ENCODE data around the gene UTS2R. TPM values are rescaled to one million over a fixed set of nuclear protein-coding genes. Genes with fewer than 3 reads are reported as not detected.

UTS2R gene
- polyA plus RNA-seq, 3 donors: not detected

GRCh38 chr17:82400830-82401229, 29.3 kb downstream of the UTS2R start:
- H3K4me3 Mint-ChIP-seq: peak overlapping the region; percentile 84 to 94
- intact Hi-C loops (cut with micrococcal nuclease): no loop called here
- H3K9me3 Mint-ChIP-seq: no peaks in the 10 kb centered on the region
- peak; percentile 70 to 84 (median 82) for DNase-seq
- peak overlapping the region; percentile 74 for H3K4me2 ChIP-seq (replicated peaks; ENCODE audit: extremely low read depth, low read length, poor library complexity, severe bottlenecking)
- H3K36me3 ChIP-seq (replicated peaks in 1 of 2; ENCODE audit: control insufficient read depth in 1 of 2, insufficient read depth in 2 of 2, low read length in 2 of 2): peaks cover 13 to 20% of the 10 kb centered on the region in 2 donors
- no peaks in the 10 kb centered on the region for H4K20me1 ChIP-seq (ENCODE audit: insufficient read depth, low read length)
- no peaks in the 10 kb centered on the region for H3K79me2 ChIP-seq (ENCODE audit: insufficient read depth, low read length)
- H3K27me3 Mint-ChIP-seq (ENCODE audit: low read depth in 3 of 3): peaks cover 1 to 6% (median 3%) of the 10 kb centered on the region in 3 donors
- H2AFZ ChIP-seq (ENCODE audit: insufficient read depth, low read depth, low read length, poor library complexity, severe bottlenecking): peak overlapping the region; percentile 49
- H3K27ac ChIP-seq (ENCODE audit: low read depth in 1 of 2, low read length in 2 of 2): peak overlapping the region; percentile 47 to 66
- H3K27ac Mint-ChIP-seq: peak overlapping the region; percentile 78 to 94 (median 88)
- H3K4me3 ChIP-seq (replicated peaks in 1 of 3; ENCODE audit: low read depth in 2 of 3, low read length in 3 of 3): peak overlapping the region; percentile 13 to 66 (median 22)
- H3K36me3 Mint-ChIP-seq: peaks cover 23 to 51% of the 10 kb centered on the region in 2 donors
- no peak for TF ChIP-seq CTCF (IDR thresholded peaks at IDR 0.05)
- H3K4me1 ChIP-seq (ENCODE audit: control insufficient read depth in 1 of 2, insufficient read depth in 2 of 2, low read length in 2 of 2): peaks cover 28 to 30% of the 10 kb centered on the region in 2 donors
- WGBS (ENCODE audit: insufficient coverage): 0% methylated on average over 12 of the region's 19 CpGs
- H3K9me3 ChIP-seq (replicated peaks in 1 of 2; ENCODE audit: control insufficient read depth in 1 of 2, insufficient read depth in 1 of 2, low read length in 2 of 2): no peaks in the 10 kb centered on the region
- peaks cover 27% of the 10 kb centered on the region for H3K4me1 Mint-ChIP-seq
- H3K9ac ChIP-seq (ENCODE audit: insufficient read depth, low read length, poor library complexity, severe bottlenecking): no peak overlapping the region
- H3K27me3 ChIP-seq (ENCODE audit: control insufficient read depth in 2 of 2, insufficient read depth in 2 of 2, low read length in 2 of 2): no peaks in the 10 kb centered on the region

DNA sequence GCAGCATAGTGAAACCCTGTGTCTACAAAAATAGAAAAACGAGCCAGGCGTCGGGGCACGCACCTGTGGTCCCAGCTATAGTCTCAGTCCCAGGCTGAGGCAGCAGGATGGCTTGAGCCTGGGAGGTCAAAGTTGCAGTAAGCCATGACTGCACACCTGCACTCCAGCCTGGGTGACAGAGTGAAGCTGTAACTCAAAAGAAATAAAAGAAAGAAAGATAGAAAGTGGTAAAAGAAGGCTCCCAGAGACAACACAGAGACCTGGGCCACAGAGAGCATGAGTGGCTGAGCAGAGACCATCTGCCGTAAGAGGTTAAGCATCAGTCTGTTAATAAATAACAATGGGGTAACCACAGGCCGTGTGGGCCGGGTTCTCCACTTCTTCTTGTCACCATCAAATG, 31.3 kb downstream of the UTS2R start:
- Mint-ChIP-seq H3K4me1 (peaks cover 35% of the 10 kb centered on the region), H3K27ac (no peak overlapping the region)

More for the DNA sequence above, 31.3 kb downstream of the UTS2R start:
- no peak overlapping the region for H3K4me3 ChIP-seq (replicated peaks in 1 of 3; ENCODE audit: low read depth in 2 of 3, low read length in 3 of 3)
- intact Hi-C loops (cut with micrococcal nuclease): no loop called here
- H3K79me2 ChIP-seq (ENCODE audit: insufficient read depth, low read length): no peaks in the 10 kb centered on the region
- H2AFZ ChIP-seq (ENCODE audit: insufficient read depth, low read depth, low read length, poor library complexity, severe bottlenecking): no peak overlapping the region
- H3K9me3 Mint-ChIP-seq: no peaks in the 10 kb centered on the region
- no peak overlapping the region for H3K4me3 Mint-ChIP-seq
- H3K27me3 ChIP-seq (ENCODE audit: control insufficient read depth in 2 of 2, insufficient read depth in 2 of 2, low read length in 2 of 2): no peaks in the 10 kb centered on the region
- H3K36me3 Mint-ChIP-seq: peaks cover 33 to 54% of the 10 kb centered on the region in 2 donors
- H3K27ac ChIP-seq (ENCODE audit: low read depth in 1 of 2, low read length in 2 of 2): no peak overlapping the region
- H4K20me1 ChIP-seq (ENCODE audit: insufficient read depth, low read length): no peaks in the 10 kb centered on the region
- no peak for DNase-seq
- 95% methylated on average over 4 of the region's 7 CpGs for WGBS (ENCODE audit: insufficient coverage)
- H3K27me3 Mint-ChIP-seq (ENCODE audit: low read depth in 3 of 3): peaks cover 3 to 6% (median 4%) of the 10 kb centered on the region in 3 donors
- H3K36me3 ChIP-seq (replicated peaks in 1 of 2; ENCODE audit: control insufficient read depth in 1 of 2, insufficient read depth in 2 of 2, low read length in 2 of 2): peaks cover 16 to 24% of the 10 kb centered on the region in 2 donors
- H3K4me2 ChIP-seq (replicated peaks; ENCODE audit: extremely low read depth, low read length, poor library complexity, severe bottlenecking): no peak overlapping the region
- H3K4me1 ChIP-seq (ENCODE audit: control insufficient read depth in 1 of 2, insufficient read depth in 2 of 2, low read length in 2 of 2): peaks cover 33 to 35% of the 10 kb centered on the region in 2 donors
- TF ChIP-seq CTCF (IDR thresholded peaks at IDR 0.05): no peak
- H3K9me3 ChIP-seq (replicated peaks in 1 of 2; ENCODE audit: control insufficient read depth in 1 of 2, insufficient read depth in 1 of 2, low read length in 2 of 2): no peaks in the 10 kb centered on the region
- H3K9ac ChIP-seq (ENCODE audit: insufficient read depth, low read length, poor library complexity, severe bottlenecking): no peak overlapping the region

All from CD14-positive monocyte (primary cell).